PC-9 (cell line): Measurements from ENCODE around the gene GDPD5. TPM values are rescaled to one million over a fixed set of nuclear protein-coding genes. Genes with fewer than 3 reads are reported as not detected.

Experiments
- BruUV-seq: library from RNA; stranded (reverse); fragments of 400-500 nt; replicated peaks from 2 replicates; lab custom pipeline; 2021; lab: Mats Ljungman, UMichigan
- CTCF ChIA-PET: fragments of 300-600 bp; sonication (Branson Sonifier 250); formaldehyde crosslinking; loops from one replicate; lab custom pipeline; 2022; ENCODE audit warnings: antibody characterized with exemption; lab: Charles Lee
- POLR2A ChIA-PET: fragments of 300-600 bp; sonication (Branson Sonifier 250); formaldehyde crosslinking; loops from one replicate; lab custom pipeline; 2022; ENCODE audit warnings: antibody characterized with exemption; ENCODE audit not compliant: unreplicated experiment; lab: Charles Lee
- DNase-seq, 2 experiments: peaks; one replicate each; pipeline versions ENCODE4 v3.0.0 to v3.0.0-alpha.2; 2015 to 2022; ENCODE audit warnings: mixed read lengths in 1 of 2
- H2AFZ ChIP-seq: fragments of 200-600 bp; sonication (generic); 2 replicates; pipeline ENCODE4 v1.8.1; 2017; ENCODE audit warnings: antibody characterized with exemption
- H3F3A ChIP-seq: fragments of 200-600 bp; sonication (generic); 2 replicates; pipeline ENCODE4 v1.8.1; 2017; ENCODE audit warnings: antibody characterized with exemption, mild to moderate bottlenecking, low read depth; ENCODE audit not compliant: insufficient read depth
- H3K27ac ChIP-seq: fragments of 200-600 bp; sonication (generic); 2 replicates; pipeline ENCODE4 v1.6.1; 2016; ENCODE audit warnings: mixed run types
- H3K27me3 ChIP-seq: fragments of 200-600 bp; sonication (generic); 2 replicates; pipeline ENCODE4 v1.6.1; 2016; ENCODE audit warnings: low read depth, mixed run types; ENCODE audit not compliant: insufficient read depth
- H3K36me3 ChIP-seq: fragments of 200-600 bp; sonication (generic); 2 replicates; pipeline ENCODE4 v1.6.1; 2016; ENCODE audit warnings: low read depth, mixed run types
- H3K4me1 ChIP-seq: fragments of 200-600 bp; sonication (generic); replicated peaks from 2 replicates; pipeline ENCODE4 v1.6.1; 2016; ENCODE audit warnings: mixed run types; ENCODE audit not compliant: insufficient read depth
- H3K4me2 ChIP-seq: fragments of 200-600 bp; sonication (generic); 2 replicates; pipeline ENCODE4 v1.6.1; 2017; ENCODE audit warnings: mixed run types
- H3K4me3 ChIP-seq: fragments of 200-600 bp; sonication (generic); 2 replicates; pipeline ENCODE4 v1.6.1; 2016; ENCODE audit warnings: mixed run types
- H3K79me2 ChIP-seq: fragments of 200-600 bp; sonication (generic); 2 replicates; pipeline ENCODE4 v1.6.1; 2017; ENCODE audit warnings: low read depth, mixed run types
- H3K9me2 ChIP-seq: fragments of 200-600 bp; sonication (generic); 2 replicates; pipeline ENCODE4 v1.8.1; 2017; ENCODE audit warnings: mild to moderate bottlenecking; ENCODE audit not compliant: insufficient read depth
- H3K9me3 ChIP-seq: fragments of 200-600 bp; sonication (generic); 2 replicates; pipeline ENCODE4 v1.8.1; 2016; ENCODE audit warnings: low read depth; ENCODE audit not compliant: insufficient read depth
- H4K20me1 ChIP-seq: fragments of 200-600 bp; sonication (generic); 2 replicates; pipeline ENCODE4 v1.8.1; 2017; ENCODE audit not compliant: insufficient read depth
- CTCF ChIP-seq: fragments of 200-600 bp; sonication (generic); conservative IDR thresholded peaks from 2 replicates; pipeline ENCODE4 v1.6.1; 2017; ENCODE audit warnings: mixed run types, antibody characterized with exemption, mild to moderate bottlenecking, moderate library complexity
- EZH2 ChIP-seq: fragments of 200-600 bp; sonication (generic); IDR thresholded peaks from 2 replicates; pipeline ENCODE4 v1.8.0; 2017; ENCODE audit warnings: antibody characterized with exemption, low read depth
- intact Hi-C: fragments of 100-400 bp; cut with micrococcal nuclease; formaldehyde crosslinking; loops from one replicate; pipeline ENCODE4 v1.10.0; 2022; ENCODE audit not compliant: unreplicated experiment
- total RNA-seq: library from RNA; stranded (reverse); gene quantifications from 2 replicates; pipeline ENCODE4 v1.2.3, GENCODE V29; 2021

Gene GDPD5
- total RNA-seq, 1 experiment from 2014 or later: 7.9 TPM

GRCh38 chr11:75533896-75534258, 8.1 kb upstream of the GDPD5 start:
- no peak overlapping the region for H2AFZ ChIP-seq
- H3K27me3 ChIP-seq: no peaks in the 10 kb centered on the region
- no peaks in the 10 kb centered on the region for H3K9me2 ChIP-seq
- ChIA-PET CTCF (interaction anchor here (0.6 to 1.3 kb wide), 6 partner anchors 8 to 678 kb away, joined by 3 to 5 read pairs (median 3); partner anchors contain the start of gene GDPD5), POLR2A (interaction anchor here (0.6 kb wide), 2 partner anchors 750 to 1022 kb away, joined by 5 to 6 read pairs; no protein-coding TSS in a partner anchor)
- H3K79me2 ChIP-seq: no peaks in the 10 kb centered on the region
- intact Hi-C loops: loop anchor here (1.0 to 5.0 kb wide), 2 partner anchors 127 to 206 kb away; no protein-coding TSS in a partner anchor
- no peaks in the 10 kb centered on the region for H3K9me3 ChIP-seq
- peaks cover 28% of the 10 kb centered on the region; the same call in 1 of the 2 replicates for H3F3A ChIP-seq
- no peak overlapping the region for H3K4me3 ChIP-seq
- DNase-seq: no peak
- H3K4me2 ChIP-seq: peak overlapping the region; percentile 26
- no peak overlapping the region for H3K27ac ChIP-seq
- no peaks in the 10 kb centered on the region for H3K36me3 ChIP-seq
- H3K4me1 ChIP-seq: peaks cover 40% of the 10 kb centered on the region
- no peaks in the 10 kb centered on the region for H4K20me1 ChIP-seq
- TF ChIP-seq CTCF: no peak
- no peak for TF ChIP-seq EZH2
- no TSS peak for BruUV-seq

GRCh38 chr11:75532200-75533048, 6.7 kb upstream of the GDPD5 start:
- peak; percentile 72 to 76 for DNase-seq
- H3K4me2 ChIP-seq: no peak overlapping the region
- no peak overlapping the region for H2AFZ ChIP-seq
- H3F3A ChIP-seq: peaks cover 21% of the 10 kb centered on the region; the same call in 1 of the 2 replicates
- no peak overlapping the region for H3K4me3 ChIP-seq
- no peaks in the 10 kb centered on the region for H3K36me3 ChIP-seq
- H3K79me2 ChIP-seq: no peaks in the 10 kb centered on the region
- H3K9me2 ChIP-seq: no peaks in the 10 kb centered on the region
- no peaks in the 10 kb centered on the region for H4K20me1 ChIP-seq
- H3K9me3 ChIP-seq: no peaks in the 10 kb centered on the region
- ChIA-PET POLR2A (no interaction called here), CTCF (interaction anchor here (0.6 to 1.0 kb wide), 7 partner anchors 12 to 143 kb away, joined by 3 to 14 read pairs (median 4); no protein-coding TSS in a partner anchor)
- H3K27ac ChIP-seq: no peak overlapping the region
- TF ChIP-seq EZH2 (no peak), CTCF (peak; percentile 99)
- H3K4me1 ChIP-seq: peaks cover 28% of the 10 kb centered on the region
- intact Hi-C loops: loop anchor here (1.0 to 5.0 kb wide), 4 partner anchors 87 to 252 kb away; no protein-coding TSS in a partner anchor
- no peaks in the 10 kb centered on the region for H3K27me3 ChIP-seq
- no TSS peak for BruUV-seq

GRCh38 chr11:75531325-75531724, 5.6 kb upstream of the GDPD5 start:
- TF ChIP-seq EZH2 (no peak), CTCF (no peak)
- H3K4me3 ChIP-seq: no peak overlapping the region
- H3K9me3 ChIP-seq: no peaks in the 10 kb centered on the region
- no peaks in the 10 kb centered on the region for H3K27me3 ChIP-seq
- DNase-seq: no peak
- POLR2A ChIA-PET: no interaction called here
- no peak overlapping the region for H2AFZ ChIP-seq
- no TSS peak for BruUV-seq
- H3K36me3 ChIP-seq: no peaks in the 10 kb centered on the region
- no peaks in the 10 kb centered on the region for H3K79me2 ChIP-seq
- H3K9me2 ChIP-seq: no peaks in the 10 kb centered on the region
- intact Hi-C loops: loop anchor here (5.0 kb wide), 1 partner anchor 124 kb away; no protein-coding TSS in a partner anchor
- H3K4me1 ChIP-seq: peaks cover 20% of the 10 kb centered on the region
- CTCF ChIA-PET: interaction anchor here (0.6 to 0.7 kb wide), 2 partner anchors 9 to 22 kb away, joined by 4 to 14 read pairs; no protein-coding TSS in a partner anchor
- peaks cover 10% of the 10 kb centered on the region; the same call in 1 of the 2 replicates for H3F3A ChIP-seq
- H4K20me1 ChIP-seq: no peaks in the 10 kb centered on the region
- H3K27ac ChIP-seq: no peak overlapping the region
- H3K4me2 ChIP-seq: no peak overlapping the region
